OCI-LY7 (cell line): ENCODE measurements around the gene TTC28.

Experiments
- EZH2phosphoT487 ChIP-seq: fragments of 200-600 bp; sonication (generic); IDR thresholded peaks from 2 replicates; pipeline ENCODE4 v1.6.1; 2018; ENCODE audit warnings: low read depth, borderline replicate concordance, mild to moderate bottlenecking, mixed run types, antibody characterized with exemption, low read length, moderate library complexity, mixed read lengths
- TF ChIP-seq, protein P1 (sequence below): fragments of 200-600 bp; sonication (generic); conservative IDR thresholded peaks from 2 replicates; pipeline ENCODE4 v1.5.1; 2014; ENCODE audit warnings: mild to moderate bottlenecking, antibody characterized with exemption, low read length, moderate library complexity, mixed read lengths

GRCh38 chr22:27986937-27987336 is 692.7 kb downstream of the TTC28 start:
- TF ChIP-seq, protein P1, sequence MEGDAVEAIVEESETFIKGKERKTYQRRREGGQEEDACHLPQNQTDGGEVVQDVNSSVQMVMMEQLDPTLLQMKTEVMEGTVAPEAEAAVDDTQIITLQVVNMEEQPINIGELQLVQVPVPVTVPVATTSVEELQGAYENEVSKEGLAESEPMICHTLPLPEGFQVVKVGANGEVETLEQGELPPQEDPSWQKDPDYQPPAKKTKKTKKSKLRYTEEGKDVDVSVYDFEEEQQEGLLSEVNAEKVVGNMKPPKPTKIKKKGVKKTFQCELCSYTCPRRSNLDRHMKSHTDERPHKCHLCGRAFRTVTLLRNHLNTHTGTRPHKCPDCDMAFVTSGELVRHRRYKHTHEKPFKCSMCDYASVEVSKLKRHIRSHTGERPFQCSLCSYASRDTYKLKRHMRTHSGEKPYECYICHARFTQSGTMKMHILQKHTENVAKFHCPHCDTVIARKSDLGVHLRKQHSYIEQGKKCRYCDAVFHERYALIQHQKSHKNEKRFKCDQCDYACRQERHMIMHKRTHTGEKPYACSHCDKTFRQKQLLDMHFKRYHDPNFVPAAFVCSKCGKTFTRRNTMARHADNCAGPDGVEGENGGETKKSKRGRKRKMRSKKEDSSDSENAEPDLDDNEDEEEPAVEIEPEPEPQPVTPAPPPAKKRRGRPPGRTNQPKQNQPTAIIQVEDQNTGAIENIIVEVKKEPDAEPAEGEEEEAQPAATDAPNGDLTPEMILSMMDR: no peak
- TF ChIP-seq EZH2phosphoT487: no peak
